IMR-90 (cell line): ENCODE data around the gene IDS.

Experiments used
- MXI1 ChIP-seq: IDR thresholded peaks from 2 replicates; pipeline ENCODE4 v1.6.1; 2012; ENCODE audit warnings: low read depth, mild to moderate bottlenecking, low read length, moderate library complexity, borderline replicate concordance
- TF ChIP-seq, protein P1 (sequence below): conservative IDR thresholded peaks from 2 replicates; pipeline ENCODE4 v1.5.1; 2012; ENCODE audit warnings: mild to moderate bottlenecking, low read depth, low read length, improper control_type of control experiment

DNA sequence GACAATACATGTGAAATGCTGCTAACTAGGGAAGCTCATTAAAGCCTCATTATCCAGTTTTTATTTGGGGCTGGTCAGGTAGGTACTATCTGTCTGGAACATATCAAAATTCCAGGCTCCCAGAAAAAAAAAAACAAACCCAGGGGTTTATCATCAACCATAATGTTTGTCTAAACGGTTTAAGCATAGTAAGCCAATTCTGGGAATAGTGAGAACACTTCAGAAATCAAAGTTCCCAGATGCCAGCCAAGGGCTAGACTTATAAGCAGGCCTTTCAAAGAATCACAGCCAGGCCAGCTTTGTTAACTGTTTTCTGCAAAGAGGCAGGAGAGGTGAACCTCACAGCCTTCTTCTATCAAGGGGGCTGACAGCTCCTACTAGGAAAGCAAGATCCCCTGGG, 8.1 kb downstream of the IDS start:
- TF ChIP-seq, protein P1, sequence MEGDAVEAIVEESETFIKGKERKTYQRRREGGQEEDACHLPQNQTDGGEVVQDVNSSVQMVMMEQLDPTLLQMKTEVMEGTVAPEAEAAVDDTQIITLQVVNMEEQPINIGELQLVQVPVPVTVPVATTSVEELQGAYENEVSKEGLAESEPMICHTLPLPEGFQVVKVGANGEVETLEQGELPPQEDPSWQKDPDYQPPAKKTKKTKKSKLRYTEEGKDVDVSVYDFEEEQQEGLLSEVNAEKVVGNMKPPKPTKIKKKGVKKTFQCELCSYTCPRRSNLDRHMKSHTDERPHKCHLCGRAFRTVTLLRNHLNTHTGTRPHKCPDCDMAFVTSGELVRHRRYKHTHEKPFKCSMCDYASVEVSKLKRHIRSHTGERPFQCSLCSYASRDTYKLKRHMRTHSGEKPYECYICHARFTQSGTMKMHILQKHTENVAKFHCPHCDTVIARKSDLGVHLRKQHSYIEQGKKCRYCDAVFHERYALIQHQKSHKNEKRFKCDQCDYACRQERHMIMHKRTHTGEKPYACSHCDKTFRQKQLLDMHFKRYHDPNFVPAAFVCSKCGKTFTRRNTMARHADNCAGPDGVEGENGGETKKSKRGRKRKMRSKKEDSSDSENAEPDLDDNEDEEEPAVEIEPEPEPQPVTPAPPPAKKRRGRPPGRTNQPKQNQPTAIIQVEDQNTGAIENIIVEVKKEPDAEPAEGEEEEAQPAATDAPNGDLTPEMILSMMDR, result no peak
- TF ChIP-seq MXI1, result no peak
